Karpas-422 (cell line): ENCODE results near the gene PNLDC1. TPM values are rescaled to one million over a fixed set of nuclear protein-coding genes. Genes with fewer than 3 reads are reported as not detected.

ENCODE experiments used
- DNase-seq: peaks from one replicate; pipeline ENCODE4 v3.0.0-alpha.2; 2015
- H2AFZ ChIP-seq: fragments of 200-600 bp; sonication (generic); 2 replicates; pipeline ENCODE4 v1.6.1; 2014; ENCODE audit warnings: antibody characterized with exemption, low read length, mixed read lengths
- H3K27ac ChIP-seq: fragments of 200-600 bp; sonication (generic); 2 replicates; pipeline ENCODE4 v1.5.1; 2014; ENCODE audit warnings: mild to moderate bottlenecking, low read length, moderate library complexity
- H3K27me3 ChIP-seq: fragments of 200-600 bp; sonication (generic); 2 replicates; pipeline ENCODE4 v1.6.1; 2014; ENCODE audit warnings: low read length, mixed read lengths
- H3K36me3 ChIP-seq: fragments of 200-600 bp; sonication (generic); 2 replicates; pipeline ENCODE4 v1.6.1; 2014; ENCODE audit warnings: low read length, mixed read lengths; ENCODE audit not compliant: insufficient read depth
- H3K4me1 ChIP-seq: fragments of 200-600 bp; sonication (generic); 2 replicates; pipeline ENCODE4 v1.6.1; 2014; ENCODE audit warnings: mild to moderate bottlenecking, low read length, mixed read lengths
- H3K4me2 ChIP-seq: fragments of 200-600 bp; sonication (generic); 2 replicates; pipeline ENCODE4 v1.6.1; 2014; ENCODE audit warnings: low read length, low read depth, mild to moderate bottlenecking; ENCODE audit not compliant: poor library complexity, severe bottlenecking
- H3K4me3 ChIP-seq: fragments of 200-600 bp; sonication (generic); 2 replicates; pipeline ENCODE4 v1.5.1; 2014; ENCODE audit warnings: mild to moderate bottlenecking, antibody characterized with exemption, low read length, mixed read lengths
- H3K79me2 ChIP-seq: fragments of 200-600 bp; sonication (generic); 2 replicates; pipeline ENCODE4 v1.6.1; 2014; ENCODE audit warnings: mild to moderate bottlenecking, low read length, mixed read lengths
- H3K9ac ChIP-seq: fragments of 200-600 bp; sonication (generic); 2 replicates; pipeline ENCODE4 v1.6.0; 2014; ENCODE audit warnings: low read length
- H3K9me2 ChIP-seq: fragments of 200-600 bp; sonication (generic), shearing (Covaris generic); replicated peaks from 2 replicates; pipeline ENCODE4 v1.6.0; 2014; ENCODE audit warnings: mild to moderate bottlenecking, low read length, moderate library complexity; ENCODE audit not compliant: insufficient read depth
- H3K9me3 ChIP-seq: fragments of 300-700, 200-600 bp; sonication (generic); 2 replicates; pipeline ENCODE4 v1.6.1; 2014; ENCODE audit warnings: low read length, mixed read lengths
- H4K20me1 ChIP-seq: fragments of 200-600 bp; sonication (generic); 2 replicates; pipeline ENCODE4 v1.6.1; 2014; ENCODE audit warnings: mild to moderate bottlenecking, antibody characterized with exemption, low read length, low read depth; ENCODE audit not compliant: insufficient read depth
- total RNA-seq: library from RNA; depleted of rRNA; stranded (reverse); fragments of >200 nt; shearing (Covaris generic); gene quantifications from 2 replicates; pipeline ENCODE4 v1.2.3, GENCODE V29; 2014; ENCODE audit warnings: low replicate concordance

The PNLDC1 gene
- total RNA-seq, 1 experiment from 2014 or later = 0.11 TPM

- Histone ChIP-seq H3K9me2 (no peaks in the 10 kb centered on the region), H3K9ac (no peak overlapping the region), H3K4me1 (no peaks in the 10 kb centered on the region), H3K79me2 (peaks cover 5% of the 10 kb centered on the region; the same call in 1 of the 2 replicates), H4K20me1 (no peaks in the 10 kb centered on the region; the same call in 1 of the 2 replicates), H3K27ac (no peak overlapping the region), H3K4me3 (no peak overlapping the region), H3K27me3 (no peaks in the 10 kb centered on the region), H3K9me3 (no peaks in the 10 kb centered on the region), H3K36me3 (peaks cover 73% of the 10 kb centered on the region), H2AFZ (no peak overlapping the region), H3K4me2 (no peak overlapping the region)
- DNase-seq = no peak
Measured at GRCh38 chr6:159772196-159772595, 27.9 kb upstream of the PNLDC1 start.

GRCh38 chr6:159777240-159777904 is 22.7 kb upstream of the PNLDC1 start:
- no peaks in the 10 kb centered on the region for H3K9me2 ChIP-seq
- peaks cover 76% of the 10 kb centered on the region for H3K36me3 ChIP-seq
- no peak overlapping the region for H3K9ac ChIP-seq
- H3K27ac ChIP-seq = no peak overlapping the region
- H2AFZ ChIP-seq = no peak overlapping the region
- peaks cover 7% of the 10 kb centered on the region; the same call in 1 of the 2 replicates for H3K79me2 ChIP-seq
- H3K4me3 ChIP-seq = no peak overlapping the region
- no peaks in the 10 kb centered on the region for H3K4me1 ChIP-seq
- peaks cover 6% of the 10 kb centered on the region for H4K20me1 ChIP-seq
- no peak overlapping the region for H3K4me2 ChIP-seq
- H3K9me3 ChIP-seq = no peaks in the 10 kb centered on the region
- peak; percentile 56 for DNase-seq
- no peaks in the 10 kb centered on the region for H3K27me3 ChIP-seq

GRCh38 chr6:159778131-159778530 is 21.9 kb upstream of the PNLDC1 start:
- Histone ChIP-seq H3K9me2 (no peaks in the 10 kb centered on the region), H3K4me3 (no peak overlapping the region), H3K36me3 (peaks cover 80% of the 10 kb centered on the region), H3K27me3 (no peaks in the 10 kb centered on the region), H3K9me3 (no peaks in the 10 kb centered on the region), H2AFZ (no peak overlapping the region), H3K4me1 (no peaks in the 10 kb centered on the region), H3K79me2 (peaks cover 14% of the 10 kb centered on the region), H4K20me1 (peaks cover 10% of the 10 kb centered on the region), H3K4me2 (no peak overlapping the region), H3K9ac (no peak overlapping the region), H3K27ac (no peak overlapping the region)
- DNase-seq = no peak

DNA sequence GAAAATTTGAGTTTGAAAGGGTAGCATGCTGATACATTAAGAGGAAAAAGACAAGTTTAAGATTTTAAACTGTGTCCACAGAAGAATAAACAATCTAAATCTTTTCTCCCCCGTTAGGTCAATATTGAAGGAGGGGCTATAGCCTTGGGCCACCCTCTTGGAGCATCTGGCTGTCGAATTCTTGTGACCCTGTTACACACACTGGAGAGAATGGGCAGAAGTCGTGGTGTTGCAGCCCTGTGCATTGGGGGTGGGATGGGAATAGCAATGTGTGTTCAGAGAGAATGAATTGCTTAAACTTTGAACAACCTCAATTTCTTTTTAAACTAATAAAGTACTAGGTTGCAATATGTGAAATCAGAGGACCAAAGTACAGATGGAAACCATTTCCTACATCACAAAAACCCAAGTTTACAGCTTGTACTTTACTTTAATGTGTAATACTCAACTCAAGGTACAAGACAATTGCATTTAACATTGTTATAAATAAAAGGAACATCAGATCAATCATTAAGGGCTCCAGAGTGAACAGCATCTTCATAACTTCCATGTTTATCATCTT is 21.5 kb upstream of the PNLDC1 start:
- H3K27me3 ChIP-seq = no peaks in the 10 kb centered on the region
- H3K4me1 ChIP-seq = no peaks in the 10 kb centered on the region
- peaks cover 10% of the 10 kb centered on the region for H4K20me1 ChIP-seq
- no peaks in the 10 kb centered on the region for H3K9me3 ChIP-seq
- H2AFZ ChIP-seq = no peak overlapping the region
- no peak overlapping the region for H3K4me2 ChIP-seq
- H3K36me3 ChIP-seq = peaks cover 80% of the 10 kb centered on the region
- no peak for DNase-seq
- H3K9me2 ChIP-seq = no peaks in the 10 kb centered on the region
- H3K9ac ChIP-seq = no peak overlapping the region
- H3K27ac ChIP-seq = no peak overlapping the region
- H3K4me3 ChIP-seq = no peak overlapping the region
- peaks cover 16% of the 10 kb centered on the region for H3K79me2 ChIP-seq

- H3K79me2 ChIP-seq = peaks cover 88% of the 10 kb centered on the region
- H2AFZ ChIP-seq = no peak overlapping the region
- peak overlapping the region; percentile 63 for H3K27ac ChIP-seq
- H3K36me3 ChIP-seq = peaks cover 63% of the 10 kb centered on the region
- peak overlapping the region; percentile 85 for H3K4me2 ChIP-seq
- H3K9ac ChIP-seq = peak overlapping the region; percentile 96
- peak overlapping the region; percentile 93 for H3K4me3 ChIP-seq
- DNase-seq = no peak
- H3K9me2 ChIP-seq = no peaks in the 10 kb centered on the region
- H4K20me1 ChIP-seq = peaks cover 33% of the 10 kb centered on the region
- no peaks in the 10 kb centered on the region for H3K27me3 ChIP-seq
- peaks cover 39% of the 10 kb centered on the region for H3K4me1 ChIP-seq
- H3K9me3 ChIP-seq = no peaks in the 10 kb centered on the region
Measured at GRCh38 chr6:159788276-159788675, 11.8 kb upstream of the PNLDC1 start.

DNA sequence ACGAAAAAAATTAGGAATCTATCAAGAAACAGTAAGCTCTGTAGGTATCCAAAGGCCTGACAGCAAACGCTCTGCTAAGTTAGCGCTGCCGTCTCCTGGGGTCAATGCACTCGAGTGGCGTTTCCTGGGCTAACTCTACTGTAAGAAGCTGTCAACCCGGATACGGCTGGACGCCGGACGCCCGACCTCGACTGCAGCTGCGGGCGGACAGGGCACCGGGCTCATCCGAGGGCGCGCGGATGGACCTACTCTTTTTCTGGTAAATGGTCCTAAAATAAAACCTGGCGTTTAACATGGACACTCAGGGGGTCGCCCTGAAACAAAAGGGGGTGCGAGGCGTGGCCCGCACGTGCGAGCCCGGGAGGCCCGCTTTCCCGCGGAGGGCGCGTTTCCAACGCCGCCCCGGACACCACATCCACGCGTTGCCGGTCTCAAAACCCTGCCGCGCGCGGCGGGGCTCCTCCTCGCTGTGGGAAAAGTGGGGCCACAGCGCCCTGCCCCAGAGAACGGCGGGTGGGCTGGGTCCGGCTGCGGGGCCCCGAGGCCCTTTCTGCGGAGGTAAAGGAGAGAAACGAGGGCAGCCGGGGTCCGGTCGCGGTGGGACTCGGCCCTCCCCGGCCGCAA is 11.2 kb upstream of the PNLDC1 start:
- Histone ChIP-seq H4K20me1 (peaks cover 33% of the 10 kb centered on the region), H3K4me3 (peak overlapping the region; percentile 93), H3K27me3 (no peaks in the 10 kb centered on the region), H3K9me3 (no peaks in the 10 kb centered on the region), H3K9me2 (no peaks in the 10 kb centered on the region), H3K4me2 (peak overlapping the region; percentile 85), H3K4me1 (peaks cover 39% of the 10 kb centered on the region), H3K79me2 (peaks cover 87% of the 10 kb centered on the region), H3K36me3 (peaks cover 59% of the 10 kb centered on the region), H3K27ac (peak overlapping the region; percentile 63), H3K9ac (peak overlapping the region; percentile 96), H2AFZ (no peak overlapping the region)
- DNase-seq = peak; percentile 60

- Histone ChIP-seq H3K9me2 (no peaks in the 10 kb centered on the region), H3K4me1 (peaks cover 39% of the 10 kb centered on the region), H3K27ac (peak within 1 kb of the TSS; percentile 71), H3K9ac (peak within 1 kb of the TSS; percentile 96), H3K9me3 (no peaks in the 10 kb centered on the region), H3K27me3 (no peaks in the 10 kb centered on the region), H3K79me2 (peaks cover 89% of the 10 kb centered on the region), H3K4me2 (peak within 1 kb of the TSS; percentile 93), H4K20me1 (peaks cover 30% of the 10 kb centered on the region), H2AFZ (peak within 1 kb of the TSS; percentile 56; the same call in 1 of the 2 replicates), H3K36me3 (peaks cover 61% of the 10 kb centered on the region), H3K4me3 (peak within 1 kb of the TSS; percentile 93)
- peak; percentile 100 for DNase-seq
Measured at GRCh38 chr6:159789377-159790148, 10.5 kb upstream of the PNLDC1 start, which contains the start of gene TCP1. TSS of gene TCP1 (minus strand) at chr6:159789602. CDS start at chr6:159789468, 134 bp downstream.
